Stimulated activated CD4-positive, alpha-beta T cell treated with anti-CD3 and anti-CD28 coated beads, Interleukin-4, amount 100 ng/mL, for 1 hour (primary cell): Measurements from ENCODE around the gene HEBP2.

ENCODE experiments used
- DNase-seq: peaks from one replicate; pipeline ENCODE4 v3.0.0-alpha.2; 2020

Gene HEBP2

GRCh38 chr6:138455746-138456400 lies 51.9 kb downstream of the HEBP2 start:
- no peak for DNase-seq

- DNase-seq = no peak
Measured at GRCh38 chr6:138456401-138456790, 52.4 kb downstream of the HEBP2 start.

- DNase-seq = no peak
Measured at GRCh38 chr6:138461647-138462046, 57.6 kb downstream of the HEBP2 start.

GRCh38 chr6:138464085-138464484 lies 60.1 kb downstream of the HEBP2 start:
- no peak for DNase-seq

- DNase-seq = no peak
Measured at GRCh38 chr6:138465007-138465645, 61.1 kb downstream of the HEBP2 start.

- DNase-seq = no peak
Measured at GRCh38 chr6:138467901-138468300, 63.9 kb downstream of the HEBP2 start.

- no peak for DNase-seq
Measured at GRCh38 chr6:138468320-138469015, 64.4 kb downstream of the HEBP2 start.
